Sigmoid colon (tissue), 7 donors: ENCODE data around the gene JPH4. TPM values are rescaled to one million over a fixed set of nuclear protein-coding genes. Genes with fewer than 3 reads are reported as not detected.
A peak's percentile ranks its signal among the peaks of the same experiment; 100 is the strongest.

Experiments
- DNase-seq: peaks from one replicate; pipeline ENCODE4 v3.0.0-alpha.2; 2019
- H3K27ac ChIP-seq, 4 donors: fragments of 200-600 bp; sonication (generic); one replicate each; pipeline ENCODE4 v1.5.1; 2016 to 2019; ENCODE audit warnings: mild to moderate bottlenecking in 1 of 4
- H3K27me3 ChIP-seq, 3 donors: fragments of 200-600 bp; sonication (generic); one replicate each; pipeline ENCODE4 v1.5.1; 2019; ENCODE audit warnings: mild to moderate bottlenecking in 1 of 3
- H3K36me3 ChIP-seq, 4 donors: fragments of 200-600 bp; sonication (generic); one replicate each; pipeline ENCODE4 v1.5.1; 2016 to 2019
- H3K4me1 ChIP-seq, 4 donors: fragments of 200-600 bp; sonication (generic); one replicate each; pipeline ENCODE4 v1.5.1; 2017 to 2019
- H3K4me3 ChIP-seq, 4 donors: fragments of 200-600 bp; sonication (generic); one replicate each; pipeline ENCODE4 v1.5.1; 2017 to 2019; ENCODE audit warnings: mild to moderate bottlenecking in 2 of 4, moderate library complexity in 1 of 4
- H3K9me3 ChIP-seq, 4 donors: fragments of 200-600 bp in 3 of 4; sonication (generic) in 3 of 4; one replicate each; pipeline versions ENCODE4 v1.5.1 to v1.6.1; 2013 to 2019
- EP300 ChIP-seq, 4 donors: sonication (generic); formaldehyde crosslinking; IDR thresholded peaks; one replicate each; pipeline ENCODE4 v1.6.1; 2017; ENCODE audit warnings: antibody characterized with exemption in 4 of 4
- POLR2A ChIP-seq, 2 donors: fragments of 450-650 bp; IDR thresholded peaks; one replicate each; pipeline ENCODE4 v1.6.1; 2016; ENCODE audit warnings: antibody characterized with exemption in 2 of 2, mild to moderate bottlenecking in 2 of 2, moderate library complexity in 2 of 2
- POLR2AphosphoS5 ChIP-seq, 4 donors: sonication (generic); formaldehyde crosslinking; IDR thresholded peaks; one replicate each; pipeline ENCODE4 v1.6.1; 2017; ENCODE audit warnings: antibody characterized with exemption in 4 of 4
- WGBS, 2 donors: extraction: QIAGEN DNeasy Blood & Tissue Kit; methylation state at CpG; one replicate each; pipeline ENCODE4 v1.1.7; 2013; 5-methylcytosine and 5-hydroxymethylcytosine counted together
- intact Hi-C: fragments of 100-400 bp; cut with DNase I; formaldehyde crosslinking; loops from one replicate; pipeline ENCODE4 v1.15.1; 2023
- polyA plus RNA-seq, 3 donors: library from polyadenylated mRNA; stranded (reverse); fragments of 200-250 nt; gene quantifications; one replicate each; pipeline ENCODE4 v1.2.3, GENCODE V29; 2013
- total RNA-seq, 4 donors: library from RNA; depleted of rRNA; stranded (reverse); fragments of >200 nt; gene quantifications; one replicate each; pipeline ENCODE4 v1.1.0, GENCODE V29; 2016
- TF ChIP-seq, protein P1 (sequence below), 4 experiments: fragments of 450-650 bp in 3 of 4; fragments of 200-600 bp in 1 of 4; IDR thresholded peaks; one replicate each; pipeline ENCODE4 v1.5.1; 2016 to 2019; ENCODE audit warnings: antibody characterized with exemption in 4 of 4, mild to moderate bottlenecking in 3 of 4, moderate library complexity in 2 of 4
- donor health status: healthy with polysubstance abuse.
- donor health status: Bipolar disorder and iron deficiency.
- donor health status: healthy.

The JPH4 gene
- total and polyA plus RNA-seq, 7 donors = 0.60 to 3.0 (median 1.6) TPM; not detected in 1

- intact Hi-C loops = no loop called here
- WGBS, 2 donors = 85 to 89% methylated on average over 3 of the region's 3 CpGs
- H3K27me3 ChIP-seq = peaks cover under 1 to 34% (median 11%) of the 10 kb centered on the region in 3 donors
- no peaks in the 10 kb centered on the region for H3K9me3 ChIP-seq
- DNase-seq = no peak
- H3K4me1 ChIP-seq = peaks cover 0 to 10% (median 0%) of the 10 kb centered on the region in 4 donors
- TF ChIP-seq, protein P1, sequence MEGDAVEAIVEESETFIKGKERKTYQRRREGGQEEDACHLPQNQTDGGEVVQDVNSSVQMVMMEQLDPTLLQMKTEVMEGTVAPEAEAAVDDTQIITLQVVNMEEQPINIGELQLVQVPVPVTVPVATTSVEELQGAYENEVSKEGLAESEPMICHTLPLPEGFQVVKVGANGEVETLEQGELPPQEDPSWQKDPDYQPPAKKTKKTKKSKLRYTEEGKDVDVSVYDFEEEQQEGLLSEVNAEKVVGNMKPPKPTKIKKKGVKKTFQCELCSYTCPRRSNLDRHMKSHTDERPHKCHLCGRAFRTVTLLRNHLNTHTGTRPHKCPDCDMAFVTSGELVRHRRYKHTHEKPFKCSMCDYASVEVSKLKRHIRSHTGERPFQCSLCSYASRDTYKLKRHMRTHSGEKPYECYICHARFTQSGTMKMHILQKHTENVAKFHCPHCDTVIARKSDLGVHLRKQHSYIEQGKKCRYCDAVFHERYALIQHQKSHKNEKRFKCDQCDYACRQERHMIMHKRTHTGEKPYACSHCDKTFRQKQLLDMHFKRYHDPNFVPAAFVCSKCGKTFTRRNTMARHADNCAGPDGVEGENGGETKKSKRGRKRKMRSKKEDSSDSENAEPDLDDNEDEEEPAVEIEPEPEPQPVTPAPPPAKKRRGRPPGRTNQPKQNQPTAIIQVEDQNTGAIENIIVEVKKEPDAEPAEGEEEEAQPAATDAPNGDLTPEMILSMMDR (IDR thresholded peaks at IDR 0.05) = no peak
- TF ChIP-seq EP300 (IDR thresholded peaks at IDR 0.05) = no peak
- TF ChIP-seq POLR2AphosphoS5 (IDR thresholded peaks at IDR 0.05) = no peak
- TF ChIP-seq POLR2A (IDR thresholded peaks at IDR 0.05) = no peak
- H3K4me3 ChIP-seq = no peak overlapping the region
- H3K27ac ChIP-seq = no peak overlapping the region
- H3K36me3 ChIP-seq = no peaks in the 10 kb centered on the region
These were observed 4.5 kb upstream of the JPH4 start for GRCh38 chr14:23582906-23583760.

- 94 to 95% methylated on average over 6 of the region's 8 CpGs for WGBS, 2 donors
These were observed 2.3 kb upstream of the JPH4 start for GRCh38 chr14:23580948-23581281.

DNA sequence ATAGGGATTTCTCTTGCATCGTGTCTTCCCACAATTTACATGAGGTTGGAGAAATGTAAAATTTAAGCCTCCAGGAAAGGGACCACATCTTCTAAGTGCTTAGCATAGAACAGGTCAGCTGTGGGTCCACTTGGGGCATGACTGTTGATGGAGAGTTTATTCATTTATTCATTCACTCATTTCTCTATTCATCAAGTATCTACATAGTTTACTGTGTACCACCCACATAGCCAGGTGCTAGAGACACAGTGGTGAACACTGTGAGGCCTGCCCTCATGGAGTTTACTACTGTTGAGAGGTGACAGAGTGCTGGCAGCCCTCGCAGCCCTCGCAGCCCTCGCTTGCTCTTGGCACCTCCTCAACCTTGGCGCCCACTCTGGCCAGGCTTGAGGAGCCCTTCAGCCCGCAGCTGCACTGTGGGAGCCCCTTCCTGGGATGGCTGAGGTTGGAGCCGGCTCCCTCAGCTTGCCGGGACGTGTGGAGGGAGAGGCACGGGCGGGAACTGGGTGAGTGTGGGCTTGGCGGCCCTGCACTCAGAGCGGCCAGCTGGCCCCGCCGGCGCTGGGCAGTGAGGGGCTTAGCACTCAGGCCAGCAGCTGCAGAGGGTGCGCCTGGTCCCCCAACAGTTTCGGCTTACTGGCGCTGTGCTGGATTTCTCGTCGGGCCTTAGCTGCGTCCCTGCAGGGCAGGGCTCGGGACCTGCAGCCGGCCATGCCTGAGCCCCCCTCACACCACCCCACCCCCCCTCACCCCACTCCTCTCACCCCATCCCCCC is 1.7 kb upstream of the JPH4 start:
- DNase-seq = peak; percentile 37

More at GRCh38 chr14:23580948-23581281, 2.3 kb upstream of the JPH4 start:
- Histone ChIP-seq H3K27ac (no peak overlapping the region), H3K36me3 (no peaks in the 10 kb centered on the region), H3K9me3 (no peaks in the 10 kb centered on the region), H3K4me3 (no peak overlapping the region), H3K27me3 (peaks cover 23 to 56% (median 33%) of the 10 kb centered on the region in 3 donors), H3K4me1 (peaks cover 0 to 32% (median 18%) of the 10 kb centered on the region in 4 donors)
- intact Hi-C loops = no loop called here
- TF ChIP-seq, protein P1 (IDR thresholded peaks at IDR 0.05) = no peak
- TF ChIP-seq POLR2AphosphoS5 (IDR thresholded peaks at IDR 0.05) (no peak), EP300 (IDR thresholded peaks at IDR 0.05) (no peak), POLR2A (IDR thresholded peaks at IDR 0.05) (no peak)
- peak; percentile 26 for DNase-seq

DNA sequence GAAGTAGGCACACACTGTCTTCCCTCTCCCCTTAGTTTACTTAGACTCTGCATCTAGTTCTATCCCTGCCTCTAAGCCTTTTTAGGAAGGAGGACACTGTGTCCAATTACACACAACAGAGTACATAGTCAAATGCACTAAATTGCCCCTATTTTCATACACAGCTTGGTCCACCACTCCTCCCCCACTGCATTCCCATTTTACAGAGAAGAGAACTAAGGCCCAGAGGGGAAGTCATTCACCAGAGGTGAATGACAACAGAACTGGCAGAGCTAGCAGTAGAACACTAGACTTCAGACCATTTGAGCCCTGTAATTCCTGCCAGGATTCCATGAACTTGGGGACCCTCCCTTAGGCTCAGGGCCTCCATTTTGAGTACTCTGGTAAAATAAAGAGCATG is 1.1 kb upstream of the JPH4 start:
- Histone ChIP-seq H3K27ac (no peak overlapping the region), H3K4me3 (no peak overlapping the region), H3K27me3 (peaks cover 30 to 67% (median 45%) of the 10 kb centered on the region in 3 donors), H3K4me1 (peaks cover 0 to 37% (median 19%) of the 10 kb centered on the region in 4 donors), H3K9me3 (no peaks in the 10 kb centered on the region), H3K36me3 (no peaks in the 10 kb centered on the region)
- no peak for DNase-seq
- intact Hi-C loops = no loop called here
- no peak for TF ChIP-seq EP300 (IDR thresholded peaks at IDR 0.05)
- TF ChIP-seq, protein P1 (IDR thresholded peaks at IDR 0.05) = no peak

More for the DNA sequence above, 1.7 kb upstream of the JPH4 start:
- Histone ChIP-seq H3K9me3 (no peaks in the 10 kb centered on the region), H3K27me3 (peaks cover 28 to 61% (median 39%) of the 10 kb centered on the region in 3 donors), H3K4me1 (peaks cover 0 to 37% (median 19%) of the 10 kb centered on the region in 4 donors), H3K27ac (no peak overlapping the region), H3K36me3 (no peaks in the 10 kb centered on the region), H3K4me3 (no peak overlapping the region)
- TF ChIP-seq, protein P1 (IDR thresholded peaks at IDR 0.05) = no peak
- TF ChIP-seq POLR2A (IDR thresholded peaks at IDR 0.05) (no peak), EP300 (IDR thresholded peaks at IDR 0.05) (no peak)
- intact Hi-C loops = no loop called here
- 91 to 92% methylated on average over 24 of the region's 24 CpGs for WGBS, 2 donors
